ENCODE data around the gene VSNL1. TPM values are rescaled to one million over a fixed set of nuclear protein-coding genes. Genes with fewer than 3 reads are reported as not detected.

VSNL1 gene
- polyA plus RNA-seq, 1 of the 3 experiments (the other 2 are of a cell fraction), result 1.3 TPM

- peak; percentile 17; the same call in 1 of the 2 replicates for TF ChIP-seq MEF2A (IDR thresholded peaks at IDR 0.05; ENCODE audit: borderline replicate concordance, low read depth)
- no peak for TF ChIP-seq USF2 (IDR thresholded peaks at IDR 0.05; ENCODE audit: borderline replicate concordance, low read depth, low read length)
- no peak for TF ChIP-seq TEAD4 (IDR thresholded peaks at IDR 0.05; ENCODE audit: borderline replicate concordance, insufficient read depth)
- no peak for TF ChIP-seq FOSL2 (IDR thresholded peaks at IDR 0.05; ENCODE audit: borderline replicate concordance, low read depth)
- TF ChIP-seq GABPA (IDR thresholded peaks at IDR 0.05; ENCODE audit: low read depth), result no peak
- TF ChIP-seq ZBTB33 (IDR thresholded peaks at IDR 0.05; ENCODE audit: borderline replicate concordance, low read depth), result no peak
- TF ChIP-seq TAF1 (IDR thresholded peaks at IDR 0.05; ENCODE audit: borderline replicate concordance, low read depth, low read length), result peak; percentile 36; the same call in 1 of the 2 replicates
- TF ChIP-seq RCOR1 (IDR thresholded peaks at IDR 0.05; ENCODE audit: low read length), result no peak
Observed at GRCh38 chr2:17518212-17519154, 22.0 kb upstream of the VSNL1 start, which contains the start of gene RAD51AP2 (continued).

DNA sequence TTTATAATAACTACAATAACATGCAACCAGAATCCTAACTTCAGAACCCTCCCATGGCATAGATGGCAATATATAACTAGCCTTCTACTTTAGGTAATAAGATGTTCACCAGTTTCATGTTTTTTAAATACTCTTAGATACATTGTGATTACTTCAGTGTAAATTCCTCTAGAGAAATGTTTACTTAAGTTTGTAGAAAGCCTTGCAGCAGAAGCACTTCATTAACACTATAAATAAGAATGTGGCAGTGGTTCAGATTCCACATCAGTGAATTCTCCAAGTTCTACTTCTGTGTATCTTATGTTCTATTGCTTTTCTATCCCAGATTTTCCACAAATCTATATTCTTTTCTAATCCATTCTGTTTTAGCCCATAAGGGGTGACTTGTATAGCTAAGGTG is 21.0 kb upstream of the VSNL1 start:
- no peak overlapping the region for H2AFZ ChIP-seq (ENCODE audit: low read depth)
- H3K79me2 ChIP-seq (ENCODE audit: insufficient read depth), result no peaks in the 10 kb centered on the region
- no peak overlapping the region for H3K4me2 ChIP-seq
- no peak overlapping the region for H3K27ac ChIP-seq (ENCODE audit: low read depth in 2 of 2, low read length in 1 of 2)
- no peak for TF ChIP-seq FOXM1 (IDR thresholded peaks at IDR 0.05; ENCODE audit: low read depth)
- H3K9ac ChIP-seq, result no peak overlapping the region
- no peaks in the 10 kb centered on the region for H3K9me2 ChIP-seq
- no peak overlapping the region for H3K4me3 ChIP-seq (ENCODE audit: low read depth in 2 of 2, low read length in 1 of 2)
- CTCF ChIA-PET, result no interaction called here
- H3K36me3 ChIP-seq (replicated peaks in 1 of 2; ENCODE audit: control insufficient read depth in 1 of 2, insufficient read depth in 2 of 2, low read length in 1 of 2), result no peaks in the 10 kb centered on the region
- no peaks in the 10 kb centered on the region for H3K9me3 ChIP-seq
- H4K20me1 ChIP-seq (ENCODE audit: insufficient read depth), result no peaks in the 10 kb centered on the region
- H3K27me3 ChIP-seq (ENCODE audit: insufficient read depth), result no peaks in the 10 kb centered on the region
- peaks cover 6% of the 10 kb centered on the region in 2 experiments; a peak in 3 of 4 replicates for H3K4me1 ChIP-seq (ENCODE audit: control insufficient read depth in 1 of 2, insufficient read depth in 2 of 2, low read depth in 1 of 2, low read length in 1 of 2)
- POLR2A ChIA-PET, result no interaction called here
- DNase-seq, result no peak
- H3F3A ChIP-seq (replicated peaks; ENCODE audit: insufficient read depth), result peaks cover 9% of the 10 kb centered on the region

GRCh38 chr2:17520761-17521160 is 19.7 kb upstream of the VSNL1 start:
- H3K36me3 ChIP-seq (replicated peaks in 1 of 2; ENCODE audit: control insufficient read depth in 1 of 2, insufficient read depth in 2 of 2, low read length in 1 of 2), result no peaks in the 10 kb centered on the region
- H3F3A ChIP-seq (replicated peaks; ENCODE audit: insufficient read depth), result peaks cover 9% of the 10 kb centered on the region
- peaks cover 6% of the 10 kb centered on the region in 2 experiments; a peak in 3 of 4 replicates for H3K4me1 ChIP-seq (ENCODE audit: control insufficient read depth in 1 of 2, insufficient read depth in 2 of 2, low read depth in 1 of 2, low read length in 1 of 2)
- DNase-seq, result no peak
- POLR2A ChIA-PET, result no interaction called here
- peak; percentile 95 for TF ChIP-seq RFX5 (IDR thresholded peaks at IDR 0.05; ENCODE audit: low read length)
- no peak for TF ChIP-seq NRF1 (IDR thresholded peaks at IDR 0.05; ENCODE audit: low read depth, low read length)
- no peak overlapping the region for H3K4me3 ChIP-seq (ENCODE audit: low read depth in 2 of 2, low read length in 1 of 2)
- H3K79me2 ChIP-seq (ENCODE audit: insufficient read depth), result no peaks in the 10 kb centered on the region
- no peaks in the 10 kb centered on the region for H3K9me2 ChIP-seq
- WGBS (ENCODE audit: low lambda C conversion rate), result 87% methylated on average over 2 of the region's 2 CpGs
- H3K27ac ChIP-seq (ENCODE audit: low read depth in 2 of 2, low read length in 1 of 2), result no peak overlapping the region
- H2AFZ ChIP-seq (ENCODE audit: low read depth), result no peak overlapping the region
- no peak overlapping the region for H3K4me2 ChIP-seq
- no peaks in the 10 kb centered on the region for H4K20me1 ChIP-seq (ENCODE audit: insufficient read depth)
- H3K27me3 ChIP-seq (ENCODE audit: insufficient read depth), result no peaks in the 10 kb centered on the region
- no peaks in the 10 kb centered on the region for H3K9me3 ChIP-seq
- H3K9ac ChIP-seq, result no peak overlapping the region
- CTCF ChIA-PET, result no interaction called here

Measured in SK-N-SH (cell line).